Activated T-helper 9 cell treated with anti-CD3 and anti-CD28 coated beads, Interleukin-2, amount 50 U/mL, for 16 hours (primary cell): Measurements from ENCODE around the gene RAI1.
"Not testable (repeated sequence)": the region's sequence is repeated elsewhere in the genome, so short reads cannot be mapped to it uniquely, and the experiment has no call there.

Experiments used
- DNase-seq: peaks from one replicate; pipeline ENCODE4 v3.0.0-alpha.2; 2020; ENCODE audit warnings: low read depth

RAI1 gene

DNA sequence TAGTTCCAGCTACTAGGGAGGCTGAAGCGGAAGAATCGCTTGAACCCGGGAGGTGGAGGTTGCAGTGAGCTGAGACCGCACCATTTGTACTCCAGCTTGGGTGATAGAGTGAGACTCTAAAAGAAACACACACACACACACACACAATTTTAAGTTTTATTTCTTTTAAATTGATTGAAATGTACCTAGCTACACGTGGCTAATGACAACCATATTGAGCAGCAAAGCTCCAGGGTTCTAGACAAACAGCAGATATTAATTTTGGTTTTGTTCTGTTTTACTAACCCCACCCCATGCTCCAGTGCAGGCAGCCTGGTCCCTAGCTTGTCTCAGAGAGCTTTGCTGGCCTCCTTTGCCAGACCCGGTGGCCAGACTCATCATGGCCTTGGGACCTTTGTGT lies 16.0 kb upstream of the RAI1 start:
- no peak for DNase-seq

DNA sequence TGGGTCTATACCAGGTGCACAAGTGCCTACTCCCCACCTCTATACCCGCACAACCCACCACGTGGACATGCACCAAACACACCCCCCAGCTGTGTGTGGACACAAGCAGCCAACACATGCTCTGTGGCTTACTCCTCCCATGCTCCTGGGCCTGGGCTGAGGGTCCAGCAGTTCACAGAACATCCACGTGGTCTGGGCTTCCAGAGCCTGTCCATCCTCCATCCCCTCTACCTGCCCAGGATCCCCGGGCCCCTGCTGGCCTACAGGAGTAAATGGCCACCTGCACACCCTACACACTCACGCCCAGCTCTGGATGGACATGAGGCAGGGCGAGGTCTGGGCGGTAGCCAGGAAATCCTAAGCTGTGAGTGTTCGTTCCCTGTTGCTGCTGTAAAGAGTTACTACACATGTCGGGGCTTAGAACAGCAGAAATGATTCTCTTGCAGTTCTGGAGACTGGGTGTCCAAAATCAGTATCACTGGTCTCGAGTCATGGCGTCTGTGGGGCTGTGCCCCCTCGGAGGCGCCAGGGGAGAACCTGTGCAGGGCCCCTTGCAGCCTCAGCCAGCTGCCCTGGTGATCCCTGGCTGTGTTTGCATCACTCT lies 15.0 kb upstream of the RAI1 start:
- DNase-seq = no peak

DNA sequence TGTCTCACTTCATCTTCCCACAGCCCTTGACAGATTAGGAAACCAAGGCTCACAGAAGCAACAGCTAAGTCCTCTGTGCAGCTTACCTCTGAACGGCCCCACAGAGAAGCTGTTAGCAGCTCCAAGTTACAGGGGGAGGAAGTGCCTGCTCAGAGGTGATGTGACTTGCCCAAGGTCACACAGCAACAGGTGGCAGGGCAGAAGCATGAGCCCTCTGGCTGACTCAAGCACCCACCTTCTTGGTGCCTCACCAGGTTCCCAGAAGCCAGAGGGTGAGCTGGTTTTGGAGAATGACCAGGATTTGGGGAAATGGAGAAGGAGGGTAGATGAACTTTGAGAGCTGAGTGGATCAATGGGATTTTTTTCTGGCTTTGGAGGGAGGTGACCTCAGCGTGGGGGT lies 14.0 kb upstream of the RAI1 start:
- DNase-seq = no peak

DNA sequence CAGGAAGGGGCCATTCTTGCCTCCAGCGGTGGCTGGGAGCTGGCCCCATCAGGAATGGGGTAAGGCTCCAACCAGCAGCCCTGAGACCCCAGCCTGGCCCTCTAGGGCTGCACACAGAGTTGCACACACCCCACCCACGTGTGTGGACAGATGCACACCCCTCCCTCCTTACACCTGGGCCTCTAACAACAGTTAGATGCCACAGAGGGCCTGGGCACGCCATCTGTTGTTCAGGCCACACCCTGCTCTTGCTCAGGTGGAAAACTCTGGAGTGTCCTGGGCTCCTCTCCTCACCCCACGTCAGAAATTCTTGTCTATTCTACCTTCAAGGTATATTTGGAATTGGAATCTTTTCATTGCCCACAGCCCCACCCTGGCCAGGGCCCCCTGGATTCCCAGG lies 13.3 kb upstream of the RAI1 start:
- DNase-seq = no peak

- DNase-seq = no peak
These were observed 12.9 kb upstream of the RAI1 start for GRCh38 chr17:17668358-17668757.

GRCh38 chr17:17668775-17669579 lies 12.3 kb upstream of the RAI1 start:
- DNase-seq = no peak

GRCh38 chr17:17669580-17670235 lies 11.6 kb upstream of the RAI1 start:
- no peak for DNase-seq

GRCh38 chr17:17670701-17671305 lies 10.5 kb upstream of the RAI1 start:
- DNase-seq = no peak

GRCh38 chr17:17671369-17672129 lies 9.7 kb upstream of the RAI1 start:
- DNase-seq = no peak

DNA sequence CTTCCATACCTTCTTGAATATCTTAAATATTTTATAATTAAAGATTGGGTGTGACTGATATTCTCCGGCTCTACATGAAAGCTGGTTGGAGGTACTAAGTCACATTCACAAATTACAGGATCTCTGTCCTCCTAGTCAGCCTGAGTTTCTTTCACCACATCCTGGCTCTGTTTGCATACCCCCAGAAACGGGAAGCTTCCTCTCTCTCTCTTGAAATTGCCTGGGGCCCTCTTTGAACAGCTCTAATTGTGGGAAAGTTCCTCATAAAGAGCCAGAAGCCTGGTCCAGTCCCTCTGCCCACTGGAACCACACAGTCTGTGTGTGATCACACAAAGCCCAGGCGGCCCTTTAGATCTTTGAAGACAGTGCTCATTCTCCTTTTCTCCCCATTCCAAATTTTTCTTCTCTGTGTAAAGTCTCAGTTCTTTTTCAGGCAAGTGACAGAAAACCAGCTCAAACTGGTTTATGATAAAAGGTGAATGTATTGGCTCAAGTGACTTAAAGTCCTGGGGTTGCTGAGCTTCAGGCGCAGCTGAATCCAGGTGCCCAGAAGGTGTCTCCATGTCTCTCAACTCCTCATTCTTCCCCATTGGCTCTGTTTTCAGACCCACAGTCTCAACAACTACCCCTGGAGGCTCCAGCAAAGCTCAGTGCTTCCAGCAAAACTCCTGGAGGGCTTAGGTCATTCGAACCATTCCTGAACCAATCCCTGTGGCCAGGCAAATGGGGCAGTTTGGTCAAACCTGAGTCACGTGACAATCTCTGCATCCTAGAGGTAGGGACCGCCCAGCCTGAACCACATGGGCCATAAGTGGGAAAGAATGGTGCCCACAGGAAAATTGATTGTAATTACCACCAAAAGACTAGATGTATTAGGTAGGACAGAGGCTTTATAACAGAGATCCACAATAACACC lies 8.5 kb upstream of the RAI1 start:
- DNase-seq = no peak

- DNase-seq = no peak
These were observed 5.8 kb upstream of the RAI1 start for GRCh38 chr17:17675416-17675815.

DNA sequence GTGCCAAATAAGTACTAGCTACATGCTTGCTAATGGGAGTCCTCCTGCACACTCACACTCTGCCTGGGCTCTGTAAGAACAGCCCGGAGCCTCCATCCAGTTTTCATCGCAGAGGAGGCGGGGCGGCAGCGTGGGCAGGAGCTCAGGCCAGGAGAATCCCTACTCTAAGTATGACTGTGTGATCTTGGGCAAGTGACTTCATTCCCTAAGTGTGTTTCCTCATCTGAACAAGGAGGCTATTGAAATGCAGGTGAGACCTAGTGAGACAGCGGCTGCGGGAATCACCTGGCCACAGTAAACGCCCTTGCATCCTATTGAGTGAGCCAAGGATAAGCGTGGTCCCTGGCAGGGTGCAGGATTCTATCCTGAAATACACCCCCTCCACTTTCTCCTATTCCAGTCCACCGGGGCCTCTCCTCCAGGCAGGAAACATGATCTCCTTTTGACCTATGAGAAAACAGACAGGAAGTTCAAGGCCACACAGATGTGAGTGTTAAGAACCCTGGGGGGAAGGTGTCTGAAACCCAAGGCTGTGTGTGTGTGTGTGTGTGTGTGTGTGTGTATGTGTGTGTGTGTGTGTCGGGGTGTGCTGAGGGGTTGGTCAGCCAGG lies 5.2 kb upstream of the RAI1 start:
- DNase-seq = no peak

DNA sequence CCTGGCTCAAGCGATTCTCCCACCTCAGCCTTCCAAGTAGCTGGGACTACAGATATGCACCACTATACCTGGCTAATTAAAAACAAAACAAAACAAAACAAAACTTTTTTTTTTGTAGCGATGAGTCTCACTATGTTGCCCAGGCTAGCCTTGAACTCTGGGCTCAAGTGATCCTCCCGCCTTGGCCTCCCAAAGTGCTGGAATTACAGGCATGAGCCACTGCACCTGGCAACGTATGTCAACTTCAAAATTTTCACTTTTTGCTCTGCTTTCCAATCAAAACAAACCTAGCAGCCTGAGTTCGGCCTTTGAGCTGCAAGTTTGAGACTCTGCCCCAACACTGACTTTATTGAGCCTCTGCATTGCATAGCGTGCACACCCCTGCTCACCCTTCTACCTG lies 4.5 kb upstream of the RAI1 start:
- DNase-seq = no peak

DNA sequence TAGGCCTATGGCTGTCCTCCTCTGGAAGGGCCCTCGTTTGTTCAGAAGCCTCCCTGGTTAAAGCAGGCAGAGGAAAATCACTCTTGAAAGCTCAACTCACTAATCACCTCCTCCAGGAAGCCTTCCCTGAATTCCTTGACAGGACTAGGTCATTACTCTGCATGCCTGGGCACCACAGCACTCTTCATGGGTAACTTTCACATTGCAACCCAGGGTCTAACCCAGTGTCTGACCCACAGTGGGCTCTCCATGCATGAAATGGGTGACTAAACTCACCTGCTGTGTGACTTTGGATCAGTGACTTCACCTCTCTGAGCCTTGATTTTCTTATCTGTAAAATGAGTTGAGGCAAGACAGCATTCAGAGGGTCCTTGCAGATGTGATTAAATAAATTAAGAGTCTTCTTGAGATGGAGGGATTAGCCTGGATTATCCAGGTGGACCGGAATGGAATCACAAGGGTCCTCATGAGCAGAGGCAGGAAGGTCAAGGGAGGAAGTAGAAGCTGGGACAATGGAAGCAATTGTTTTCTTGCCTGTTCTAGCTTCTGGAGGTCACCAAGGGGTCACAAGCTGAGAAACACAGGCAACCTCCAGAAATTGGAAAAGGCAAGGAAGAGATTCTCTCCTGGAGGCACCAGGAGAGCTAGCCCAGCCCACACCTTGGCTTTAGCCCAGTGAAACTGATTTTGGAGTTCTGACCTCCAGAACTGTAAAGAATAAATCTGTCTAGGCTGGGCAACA lies 3.8 kb upstream of the RAI1 start:
- DNase-seq = no peak

GRCh38 chr17:17678063-17678699 lies 3.1 kb upstream of the RAI1 start:
- DNase-seq = not testable (repeated sequence)

DNA sequence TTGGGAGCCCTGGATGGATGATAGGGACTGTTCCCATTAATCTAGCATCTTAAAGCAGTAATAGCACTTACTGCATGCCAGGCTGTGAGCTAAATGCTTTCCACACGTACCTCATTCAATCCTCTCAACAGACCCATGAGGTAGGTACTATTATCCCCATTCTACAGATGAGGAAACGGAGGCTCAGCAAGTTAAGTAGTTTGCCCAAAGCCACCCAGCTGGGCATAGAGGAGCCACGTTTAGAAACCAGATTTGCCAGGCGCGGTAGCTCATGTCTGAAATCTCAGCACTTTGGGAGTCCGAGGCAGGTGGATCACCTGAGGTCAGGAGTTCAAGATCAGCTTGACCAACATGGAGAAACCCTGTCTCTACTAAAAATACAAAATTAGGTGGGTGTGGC lies 2.0 kb upstream of the RAI1 start:
- no peak for DNase-seq

DNA sequence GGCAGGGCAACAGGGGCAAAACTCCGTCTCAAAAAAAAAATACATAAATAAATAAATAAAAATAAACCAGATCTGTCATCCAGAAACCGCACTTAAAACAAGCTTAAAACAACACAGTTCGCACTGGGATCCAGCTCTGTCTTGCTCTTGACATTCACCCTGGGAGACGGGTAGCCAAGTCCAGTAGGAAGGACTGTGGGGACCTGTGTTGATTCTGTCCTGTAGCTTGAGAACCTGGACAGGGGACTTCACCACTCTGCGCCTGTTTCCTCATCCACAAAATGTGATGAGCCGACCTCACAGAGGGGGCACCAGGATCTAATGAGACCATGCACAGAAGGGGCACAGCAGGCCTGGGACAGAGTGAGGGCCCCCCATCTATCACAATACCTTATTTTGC lies 1.5 kb upstream of the RAI1 start:
- DNase-seq = no peak

- DNase-seq = no peak
These were observed 626 bp upstream of the RAI1 start for GRCh38 chr17:17680477-17681186.
